Activated B cell treated with CpG ODN at 0.5 μM for 24 hours (primary cell): ENCODE results near the gene RAPGEF1. TPM values are rescaled to one million over a fixed set of nuclear protein-coding genes. Genes with fewer than 3 reads are reported as not detected.

Experiments used
- ATAC-seq: fragments of 200-7000 bp; cut with Tn5 transposase; one replicate; pipeline ENCODE4 v1.10.0; 2021; ENCODE audit warnings: low read depth, mild to moderate bottlenecking, moderate library complexity
- CTCF ChIA-PET: fragments of 350-600 bp; sonication (Branson Sonifier 250); formaldehyde crosslinking; loops from one replicate; lab custom pipeline; 2021; ENCODE audit warnings: antibody characterized with exemption; lab: Charles Lee
- POLR2A ChIA-PET: fragments of 350-600 bp; sonication (Branson Sonifier 250); formaldehyde crosslinking; loops from one replicate; lab custom pipeline; 2021; ENCODE audit warnings: antibody characterized with exemption; lab: Charles Lee
- DNase-seq: peaks from one replicate; pipeline ENCODE4 v3.0.0; 2022
- H3K27ac Mint-ChIP-seq: one replicate; pipeline ENCODE4 v1.8.0; 2020; ENCODE audit warnings: mixed read lengths
- H3K27me3 Mint-ChIP-seq: one replicate; pipeline ENCODE4 v1.8.0; 2021; ENCODE audit warnings: mixed read lengths
- H3K36me3 Mint-ChIP-seq: one replicate; pipeline ENCODE4 v1.8.0; 2021; ENCODE audit warnings: low read depth, mixed read lengths
- H3K4me1 Mint-ChIP-seq: one replicate; pipeline ENCODE4 v1.8.0; 2021; ENCODE audit warnings: mixed read lengths
- H3K4me3 Mint-ChIP-seq: one replicate; pipeline ENCODE4 v1.8.0; 2020; ENCODE audit warnings: mild to moderate bottlenecking, mixed read lengths
- H3K9me3 Mint-ChIP-seq: one replicate; pipeline ENCODE4 v1.8.0; 2020; ENCODE audit warnings: mixed read lengths
- intact Hi-C: fragments of 100-400 bp; cut with micrococcal nuclease; formaldehyde crosslinking; loops from one replicate; pipeline ENCODE4 v1.15.1; 2024
- total RNA-seq: library from RNA; stranded (reverse); gene quantifications from 2 replicates; pipeline ENCODE4 v1.2.3, GENCODE V29; 2022
- TF ChIP-seq, protein P1 (sequence below): fragments of 200-600 bp; IDR thresholded peaks from one replicate; pipeline ENCODE4 v1.8.0; 2022; ENCODE audit warnings: antibody characterized with exemption, mild to moderate bottlenecking

RAPGEF1 gene
- total RNA-seq, 1 donor from 2014 or later, result 318 TPM

DNA sequence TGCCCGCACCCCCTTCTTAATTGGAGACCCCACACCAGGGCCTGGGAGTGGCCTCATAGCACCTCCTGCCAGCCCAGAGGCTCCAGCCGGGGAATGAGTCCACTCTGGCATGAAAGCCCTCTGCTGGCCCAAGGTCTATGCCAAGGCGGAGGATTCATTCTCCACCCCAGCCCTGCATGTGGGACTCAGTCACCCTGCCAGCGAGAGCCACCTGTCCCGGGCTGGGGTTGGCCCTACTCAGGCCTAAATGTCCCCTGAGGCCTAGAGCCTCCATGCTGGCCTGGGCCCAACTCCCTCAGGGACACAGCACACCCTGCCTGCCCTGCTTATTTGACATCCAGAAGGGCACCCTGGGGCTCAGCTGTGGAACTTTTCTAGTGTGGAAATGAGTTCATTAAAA, 1.0 kb upstream of the RAPGEF1 start:
- no peak for DNase-seq
- ATAC-seq, result no peak
- CTCF ChIA-PET, result interaction anchor here (0.7 to 3.2 kb wide), 13 partner anchors 12 to 149 kb away, joined by 3 to 36 read pairs (median 4); no protein-coding TSS in a partner anchor
- Mint-ChIP-seq H3K27ac (no peak overlapping the region), H3K4me1 (peaks cover 55% of the 10 kb centered on the region), H3K9me3 (no peaks in the 10 kb centered on the region), H3K36me3 (peaks cover 25% of the 10 kb centered on the region), H3K27me3 (no peaks in the 10 kb centered on the region), H3K4me3 (peak overlapping the region; percentile 70)
- intact Hi-C loops, result loop anchor here (1.0 kb wide), 1 partner anchor 150 kb away; no protein-coding TSS in a partner anchor
- POLR2A ChIA-PET, result interaction anchor here (0.7 to 24.2 kb wide), 6 partner anchors 12 to 139 kb away, joined by 3 to 683 read pairs (median 48); no protein-coding TSS in a partner anchor
- TF ChIP-seq, protein P1, sequence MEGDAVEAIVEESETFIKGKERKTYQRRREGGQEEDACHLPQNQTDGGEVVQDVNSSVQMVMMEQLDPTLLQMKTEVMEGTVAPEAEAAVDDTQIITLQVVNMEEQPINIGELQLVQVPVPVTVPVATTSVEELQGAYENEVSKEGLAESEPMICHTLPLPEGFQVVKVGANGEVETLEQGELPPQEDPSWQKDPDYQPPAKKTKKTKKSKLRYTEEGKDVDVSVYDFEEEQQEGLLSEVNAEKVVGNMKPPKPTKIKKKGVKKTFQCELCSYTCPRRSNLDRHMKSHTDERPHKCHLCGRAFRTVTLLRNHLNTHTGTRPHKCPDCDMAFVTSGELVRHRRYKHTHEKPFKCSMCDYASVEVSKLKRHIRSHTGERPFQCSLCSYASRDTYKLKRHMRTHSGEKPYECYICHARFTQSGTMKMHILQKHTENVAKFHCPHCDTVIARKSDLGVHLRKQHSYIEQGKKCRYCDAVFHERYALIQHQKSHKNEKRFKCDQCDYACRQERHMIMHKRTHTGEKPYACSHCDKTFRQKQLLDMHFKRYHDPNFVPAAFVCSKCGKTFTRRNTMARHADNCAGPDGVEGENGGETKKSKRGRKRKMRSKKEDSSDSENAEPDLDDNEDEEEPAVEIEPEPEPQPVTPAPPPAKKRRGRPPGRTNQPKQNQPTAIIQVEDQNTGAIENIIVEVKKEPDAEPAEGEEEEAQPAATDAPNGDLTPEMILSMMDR, result no peak

DNA sequence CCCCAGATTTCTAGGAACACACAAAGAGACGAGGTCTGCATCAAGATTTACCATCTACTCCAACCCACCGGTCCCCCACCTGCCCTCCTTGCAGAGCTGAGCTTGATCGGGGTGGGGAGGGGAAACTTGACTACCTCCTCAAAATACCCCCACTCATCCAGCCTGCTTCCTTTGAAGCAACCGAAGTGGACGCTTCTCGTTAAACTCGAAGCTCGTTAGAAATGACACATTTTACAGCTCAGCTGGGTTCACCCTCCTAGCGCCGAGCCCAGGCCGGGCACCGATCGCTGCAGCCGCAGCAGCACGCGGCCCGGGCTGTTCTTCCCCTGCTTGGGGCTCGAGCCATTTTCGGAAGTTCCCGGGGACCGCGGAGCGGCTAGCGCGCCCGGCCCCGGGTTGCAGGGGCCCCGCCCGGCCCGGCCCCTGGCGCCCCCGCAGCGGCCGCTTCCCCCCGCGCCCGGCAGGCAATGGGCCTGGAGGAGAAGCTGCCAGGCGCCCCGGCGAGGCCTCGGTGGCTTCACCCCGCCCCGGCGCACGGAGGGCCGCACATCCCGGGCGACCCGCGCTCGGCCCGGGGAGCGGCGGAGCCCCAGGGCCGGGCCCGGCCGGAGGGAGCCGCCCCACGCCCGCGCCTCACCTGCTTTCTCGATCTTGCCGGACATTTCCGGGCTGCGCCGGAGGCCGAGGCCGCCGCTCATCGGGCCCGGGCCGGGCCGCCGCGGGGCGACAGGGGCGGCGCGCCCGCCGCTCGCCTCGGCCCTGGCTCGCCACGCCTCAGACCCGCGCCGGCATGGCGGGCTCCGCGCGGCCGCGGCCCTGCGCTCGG, 530 bp downstream of the RAPGEF1 start:
- TF ChIP-seq, protein P1, result no peak
- no peaks in the 10 kb centered on the region for H3K9me3 Mint-ChIP-seq
- intact Hi-C loops, result loop anchor here (1.0 to 2.0 kb wide), 4 partner anchors 15 to 109 kb away; no protein-coding TSS in a partner anchor
- peak overlapping the region; percentile 78 for H3K27ac Mint-ChIP-seq
- H3K36me3 Mint-ChIP-seq, result peaks cover 40% of the 10 kb centered on the region
- no peaks in the 10 kb centered on the region for H3K27me3 Mint-ChIP-seq
- H3K4me1 Mint-ChIP-seq, result peaks cover 63% of the 10 kb centered on the region
- DNase-seq (peak; percentile 66), ATAC-seq (peak; percentile 40)
- CTCF ChIA-PET, result interaction anchor here (1.0 to 3.2 kb wide), 17 partner anchors 10 to 148 kb away, joined by 3 to 36 read pairs (median 5); no protein-coding TSS in a partner anchor
- peak overlapping the region; percentile 93 for H3K4me3 Mint-ChIP-seq
- POLR2A ChIA-PET, result interaction anchor here (0.9 to 24.2 kb wide), 12 partner anchors 10 to 148 kb away, joined by 3 to 683 read pairs (median 10); no protein-coding TSS in a partner anchor

GRCh38 chr9:131738293-131739132, 1.4 kb downstream of the RAPGEF1 start:
- Mint-ChIP-seq H3K4me1 (peaks cover 63% of the 10 kb centered on the region), H3K27me3 (no peaks in the 10 kb centered on the region), H3K27ac (peak overlapping the region; percentile 78), H3K36me3 (peaks cover 43% of the 10 kb centered on the region), H3K4me3 (peak overlapping the region; percentile 93), H3K9me3 (no peaks in the 10 kb centered on the region)
- POLR2A ChIA-PET, result interaction anchor here (0.6 to 24.2 kb wide), 13 partner anchors 9 to 528 kb away, joined by 3 to 683 read pairs (median 7); no protein-coding TSS in a partner anchor
- DNase-seq (no peak), ATAC-seq (no peak)
- TF ChIP-seq, protein P1, result no peak
- CTCF ChIA-PET, result interaction anchor here (1.0 to 3.2 kb wide), 16 partner anchors 10 to 147 kb away, joined by 3 to 36 read pairs (median 6); no protein-coding TSS in a partner anchor
- intact Hi-C loops, result loop anchor here (1.0 to 2.0 kb wide), 5 partner anchors 9 to 108 kb away; no protein-coding TSS in a partner anchor

- intact Hi-C loops, result no loop called here
- DNase-seq (no peak), ATAC-seq (no peak)
- H3K27ac Mint-ChIP-seq, result peak overlapping the region; percentile 89
- H3K4me1 Mint-ChIP-seq, result peaks cover 66% of the 10 kb centered on the region
- peak overlapping the region; percentile 79 for H3K4me3 Mint-ChIP-seq
- no peaks in the 10 kb centered on the region for H3K27me3 Mint-ChIP-seq
- H3K9me3 Mint-ChIP-seq, result no peaks in the 10 kb centered on the region
- ChIA-PET POLR2A (interaction anchor here (0.6 to 24.2 kb wide), 10 partner anchors 8 to 145 kb away, joined by 3 to 683 read pairs (median 10); no protein-coding TSS in a partner anchor), CTCF (interaction anchor here (1.6 to 2.5 kb wide), 3 partner anchors 9 to 145 kb away, joined by 4 to 20 read pairs (median 8); no protein-coding TSS in a partner anchor)
- peaks cover 45% of the 10 kb centered on the region for H3K36me3 Mint-ChIP-seq
- TF ChIP-seq, protein P1, result no peak
Observed at GRCh38 chr9:131737426-131737825, 2.5 kb downstream of the RAPGEF1 start.
